K562 (cell line): Measurements from ENCODE around the gene C16orf89.

Experiments used
- ARHGAP35 ChIP-seq: fragments of 450-650 bp; IDR thresholded peaks from 2 replicates; pipeline ENCODE4 v1.6.1; 2018; ENCODE audit not compliant: partially characterized antibody
- CTCF ChIP-seq, 3 experiments: IDR thresholded peaks in 2 of 3; conservative IDR thresholded peaks in 1 of 3; 2 replicates each; pipeline ENCODE4 v1.5.1; 2011 to 2012; ENCODE audit warnings: low read length in 3 of 3, mild to moderate bottlenecking in 3 of 3, control low read depth in 2 of 3, improper control_type of control experiment in 1 of 3, inconsistent platforms in 1 of 3, low read depth in 1 of 3, mixed read lengths in 1 of 3, moderate library complexity in 1 of 3; ENCODE audit not compliant: insufficient read depth in 2 of 3
- E2F1 ChIP-seq: sonication (generic); formaldehyde crosslinking; IDR thresholded peaks from 2 replicates; pipeline ENCODE4 v1.8.1; 2023; ENCODE audit warnings: mild to moderate bottlenecking, missing genetic modification reagents, moderate library complexity
- EP300 ChIP-seq: IDR thresholded peaks from 2 replicates; pipeline ENCODE4 v1.6.1; 2012; ENCODE audit warnings: low read length, improper control_type of control experiment
- PCBP1 ChIP-seq: fragments of 200-400 bp; formaldehyde crosslinking; IDR thresholded peaks from 2 replicates; pipeline ENCODE4 v1.6.1; 2018; ENCODE audit warnings: mild to moderate bottlenecking, low read depth, low read length; ENCODE audit not compliant: poor library complexity, severe bottlenecking
- RERE ChIP-seq: sonication (generic); formaldehyde crosslinking; IDR thresholded peaks from 2 replicates; pipeline ENCODE4 v1.8.0; 2023; ENCODE audit warnings: missing genetic modification reagents, mild to moderate bottlenecking, borderline replicate concordance
- TSHZ1 ChIP-seq: fragments of 250-450 bp; sonication (Bioruptor Pico); IDR thresholded peaks from 2 replicates; pipeline ENCODE4 v1.4.0; 2020; ENCODE audit warnings: mild to moderate bottlenecking, moderate library complexity

GRCh38 chr16:5044011-5044540, 21.7 kb downstream of the C16orf89 start:
- TF ChIP-seq CTCF (IDR thresholded peaks at IDR 0.05 in 2 of 3, conservative IDR thresholded peaks at IDR 0.05 in 1 of 3; ENCODE audit: insufficient read depth in 2 of 3, low read depth in 1 of 3, low read length in 3 of 3) (no peak), EP300 (no peak), E2F1 (no peak), RERE (no peak), TSHZ1 (CRISPR knock-in tag) (no peak), PCBP1 (no peak), ARHGAP35 (no peak)
